Measurements from ENCODE around the gene NPTXR.

NPTXR gene

DNA sequence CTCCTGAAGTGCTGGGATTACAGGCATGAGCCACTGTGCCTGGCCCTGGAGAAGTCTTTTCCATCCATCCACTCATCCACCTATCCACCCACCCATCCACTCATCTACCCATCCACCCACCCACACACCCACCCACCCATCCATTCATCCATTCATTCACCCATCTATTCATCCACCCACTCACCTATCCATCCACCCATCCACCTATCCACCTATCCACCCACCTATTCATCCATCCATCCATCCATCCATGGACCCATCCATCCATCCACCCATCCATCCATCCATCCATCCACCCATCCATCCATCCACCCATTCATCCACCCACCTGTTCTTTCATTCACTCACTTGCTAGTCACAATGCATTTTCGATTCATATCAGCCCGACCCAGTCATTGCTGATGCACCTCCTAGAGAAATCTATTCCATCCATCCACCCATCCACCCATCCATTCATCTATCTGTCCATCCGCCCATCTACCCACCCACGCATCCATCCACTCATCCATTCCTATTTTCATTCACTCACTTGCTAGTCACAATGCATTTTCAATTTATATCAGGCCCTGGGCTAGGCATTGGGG lies 70.4 kb downstream of the NPTXR start:
- no peak for DNase-seq (ENCODE audit: low spot score)

DNA sequence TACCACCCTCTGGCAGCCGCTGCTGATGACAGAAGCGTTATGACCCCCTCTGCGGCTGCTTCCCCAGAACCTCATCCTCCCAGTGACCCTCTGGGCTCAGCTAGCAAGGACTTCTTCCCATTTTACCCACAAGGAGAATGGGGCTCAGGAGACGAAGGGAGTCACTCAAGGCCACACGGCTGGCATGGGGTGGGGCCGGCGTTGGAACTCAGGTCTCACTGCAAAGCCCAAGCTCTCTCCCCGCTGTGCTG lies 71.3 kb downstream of the NPTXR start:
- no peak for DNase-seq (ENCODE audit: low spot score)
- TF ChIP-seq, protein P1, sequence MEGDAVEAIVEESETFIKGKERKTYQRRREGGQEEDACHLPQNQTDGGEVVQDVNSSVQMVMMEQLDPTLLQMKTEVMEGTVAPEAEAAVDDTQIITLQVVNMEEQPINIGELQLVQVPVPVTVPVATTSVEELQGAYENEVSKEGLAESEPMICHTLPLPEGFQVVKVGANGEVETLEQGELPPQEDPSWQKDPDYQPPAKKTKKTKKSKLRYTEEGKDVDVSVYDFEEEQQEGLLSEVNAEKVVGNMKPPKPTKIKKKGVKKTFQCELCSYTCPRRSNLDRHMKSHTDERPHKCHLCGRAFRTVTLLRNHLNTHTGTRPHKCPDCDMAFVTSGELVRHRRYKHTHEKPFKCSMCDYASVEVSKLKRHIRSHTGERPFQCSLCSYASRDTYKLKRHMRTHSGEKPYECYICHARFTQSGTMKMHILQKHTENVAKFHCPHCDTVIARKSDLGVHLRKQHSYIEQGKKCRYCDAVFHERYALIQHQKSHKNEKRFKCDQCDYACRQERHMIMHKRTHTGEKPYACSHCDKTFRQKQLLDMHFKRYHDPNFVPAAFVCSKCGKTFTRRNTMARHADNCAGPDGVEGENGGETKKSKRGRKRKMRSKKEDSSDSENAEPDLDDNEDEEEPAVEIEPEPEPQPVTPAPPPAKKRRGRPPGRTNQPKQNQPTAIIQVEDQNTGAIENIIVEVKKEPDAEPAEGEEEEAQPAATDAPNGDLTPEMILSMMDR (IDR thresholded peaks at IDR 0.05; ENCODE audit: extremely low read depth, missing control alignments), result no peak

More for the DNA sequence above, 70.4 kb downstream of the NPTXR start:
- TF ChIP-seq, protein P1 (IDR thresholded peaks at IDR 0.05; ENCODE audit: extremely low read depth, missing control alignments), result no peak

DNA sequence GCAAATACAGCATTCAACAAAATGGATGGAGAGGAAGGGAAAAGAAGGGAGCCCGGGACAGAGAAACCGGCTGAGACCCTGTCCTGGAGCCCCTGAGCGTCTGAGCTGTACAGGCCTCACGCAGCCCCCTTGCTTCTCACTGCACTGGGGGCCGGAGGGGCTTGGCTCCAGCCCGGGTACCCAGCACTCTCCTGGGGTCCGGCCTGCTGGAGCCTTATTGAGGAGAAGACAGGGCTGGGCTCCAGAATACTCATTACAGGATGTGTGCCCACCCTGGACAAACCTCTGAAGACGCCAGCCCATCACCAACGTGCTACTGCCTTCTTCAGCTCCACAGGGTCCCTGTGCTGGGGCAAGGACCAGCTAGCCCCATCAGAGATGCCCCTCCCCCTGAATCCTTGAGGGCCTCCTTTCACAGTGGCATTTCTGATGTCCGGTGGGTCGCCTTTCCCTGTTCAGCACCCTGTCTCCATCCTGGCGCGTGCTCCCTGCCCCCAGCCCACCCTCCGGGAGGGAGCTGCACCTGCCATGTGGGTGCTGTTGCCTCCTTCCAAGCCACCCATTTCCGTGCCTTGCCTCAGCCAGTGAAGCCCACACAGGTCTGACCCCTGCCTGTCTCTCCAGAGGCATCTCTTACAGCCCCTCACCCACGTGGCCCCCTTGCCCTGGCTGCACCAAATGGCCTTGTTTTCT lies 73.4 kb downstream of the NPTXR start:
- no peak for DNase-seq (ENCODE audit: low spot score)
- TF ChIP-seq, protein P1 (IDR thresholded peaks at IDR 0.05; ENCODE audit: extremely low read depth, missing control alignments), result no peak
